IMR-90 (cell line): ENCODE data around the gene PCNP.

Experiments
- CEBPB ChIP-seq: IDR thresholded peaks from 2 replicates; pipeline ENCODE4 v1.6.1; 2012; ENCODE audit warnings: low read depth, low read length, improper control_type of control experiment
- MAFK ChIP-seq: IDR thresholded peaks from 2 replicates; pipeline ENCODE4 v1.6.1; 2012; ENCODE audit warnings: low read depth, low read length, improper control_type of control experiment
- MAZ ChIP-seq: IDR thresholded peaks from 2 replicates; pipeline ENCODE4 v1.6.1; 2012; ENCODE audit warnings: low read depth, mild to moderate bottlenecking, low read length, improper control_type of control experiment, moderate library complexity, borderline replicate concordance
- MXI1 ChIP-seq: IDR thresholded peaks from 2 replicates; pipeline ENCODE4 v1.6.1; 2012; ENCODE audit warnings: low read depth, mild to moderate bottlenecking, low read length, moderate library complexity, borderline replicate concordance
- NFE2L2 ChIP-seq: fragments of 150-350 bp; IDR thresholded peaks from 2 replicates; pipeline ENCODE4 v1.6.1; 2016; ENCODE audit warnings: low read depth, mild to moderate bottlenecking, low read length
- POLR2A ChIP-seq: IDR thresholded peaks from 2 replicates; pipeline ENCODE4 v1.6.1; 2012; ENCODE audit warnings: mild to moderate bottlenecking, low read depth, low read length
- RAD21 ChIP-seq: IDR thresholded peaks from 2 replicates; pipeline ENCODE4 v1.6.1; 2012; ENCODE audit warnings: low read length, improper control_type of control experiment
- SMC3 ChIP-seq: fragments of 150-350 bp; IDR thresholded peaks from 2 replicates; pipeline ENCODE4 v1.6.1; 2016; ENCODE audit warnings: low read depth, mild to moderate bottlenecking, antibody characterized with exemption, low read length, moderate library complexity
- TF ChIP-seq, protein P1 (sequence below): conservative IDR thresholded peaks from 2 replicates; pipeline ENCODE4 v1.5.1; 2012; ENCODE audit warnings: mild to moderate bottlenecking, low read depth, low read length, improper control_type of control experiment
- TF ChIP-seq, protein P2 (sequence below): fragments of 150-350 bp; IDR thresholded peaks from 2 replicates; pipeline ENCODE4 v1.6.1; 2017; ENCODE audit warnings: mild to moderate bottlenecking, antibody characterized with exemption, low read length, low read depth

DNA sequence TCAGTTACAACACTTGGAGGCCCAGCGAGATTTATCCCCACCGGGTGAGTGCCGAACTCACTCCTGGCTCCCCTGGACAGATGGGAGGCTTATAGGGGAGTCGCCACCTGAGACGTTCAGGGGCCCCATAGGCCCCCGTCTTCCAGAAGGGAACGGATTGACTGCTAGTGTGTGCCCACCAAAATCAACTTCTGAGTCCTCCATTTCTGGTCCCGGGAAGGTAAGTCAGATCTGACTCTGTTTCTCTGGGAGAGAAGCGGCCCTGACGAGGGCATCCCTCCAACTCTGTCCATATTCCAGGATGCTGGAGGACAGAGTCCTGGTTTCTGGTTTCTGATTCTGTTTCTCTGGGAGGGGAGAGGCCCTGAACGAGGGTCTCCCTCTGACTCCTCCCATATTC is 58.6 kb downstream of the PCNP start:
- TF ChIP-seq POLR2A (no peak), RAD21 (no peak), CEBPB (no peak), NFE2L2 (no peak), MAFK (no peak), SMC3 (no peak), MAZ (no peak), MXI1 (no peak)
- TF ChIP-seq, protein P1, sequence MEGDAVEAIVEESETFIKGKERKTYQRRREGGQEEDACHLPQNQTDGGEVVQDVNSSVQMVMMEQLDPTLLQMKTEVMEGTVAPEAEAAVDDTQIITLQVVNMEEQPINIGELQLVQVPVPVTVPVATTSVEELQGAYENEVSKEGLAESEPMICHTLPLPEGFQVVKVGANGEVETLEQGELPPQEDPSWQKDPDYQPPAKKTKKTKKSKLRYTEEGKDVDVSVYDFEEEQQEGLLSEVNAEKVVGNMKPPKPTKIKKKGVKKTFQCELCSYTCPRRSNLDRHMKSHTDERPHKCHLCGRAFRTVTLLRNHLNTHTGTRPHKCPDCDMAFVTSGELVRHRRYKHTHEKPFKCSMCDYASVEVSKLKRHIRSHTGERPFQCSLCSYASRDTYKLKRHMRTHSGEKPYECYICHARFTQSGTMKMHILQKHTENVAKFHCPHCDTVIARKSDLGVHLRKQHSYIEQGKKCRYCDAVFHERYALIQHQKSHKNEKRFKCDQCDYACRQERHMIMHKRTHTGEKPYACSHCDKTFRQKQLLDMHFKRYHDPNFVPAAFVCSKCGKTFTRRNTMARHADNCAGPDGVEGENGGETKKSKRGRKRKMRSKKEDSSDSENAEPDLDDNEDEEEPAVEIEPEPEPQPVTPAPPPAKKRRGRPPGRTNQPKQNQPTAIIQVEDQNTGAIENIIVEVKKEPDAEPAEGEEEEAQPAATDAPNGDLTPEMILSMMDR = no peak
- TF ChIP-seq, protein P2, sequence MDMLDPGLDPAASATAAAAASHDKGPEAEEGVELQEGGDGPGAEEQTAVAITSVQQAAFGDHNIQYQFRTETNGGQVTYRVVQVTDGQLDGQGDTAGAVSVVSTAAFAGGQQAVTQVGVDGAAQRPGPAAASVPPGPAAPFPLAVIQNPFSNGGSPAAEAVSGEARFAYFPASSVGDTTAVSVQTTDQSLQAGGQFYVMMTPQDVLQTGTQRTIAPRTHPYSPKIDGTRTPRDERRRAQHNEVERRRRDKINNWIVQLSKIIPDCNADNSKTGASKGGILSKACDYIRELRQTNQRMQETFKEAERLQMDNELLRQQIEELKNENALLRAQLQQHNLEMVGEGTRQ = no peak
